Suprapubic skin (tissue), 3 donors: ENCODE results near the gene ZNF784.

Experiments used
- CTCF ChIP-seq, 2 donors: fragments of 200-600 bp in 1 of 2; fragments of 450-650 bp in 1 of 2; sonication (generic) in 1 of 2; IDR thresholded peaks; one replicate each; pipeline ENCODE4 v1.5.1; 2016 to 2019; ENCODE audit warnings: antibody characterized with exemption in 2 of 2, mild to moderate bottlenecking in 1 of 2, moderate library complexity in 1 of 2
- POLR2A ChIP-seq, 2 donors: fragments of 450-650 bp; IDR thresholded peaks; one replicate each; pipeline ENCODE4 v1.6.1; 2017; ENCODE audit warnings: antibody characterized with exemption in 2 of 2, mild to moderate bottlenecking in 2 of 2, moderate library complexity in 2 of 2

GRCh38 chr19:55620410-55621204 is 3.8 kb downstream of the ZNF784 start:
- no peak for TF ChIP-seq CTCF (IDR thresholded peaks at IDR 0.05)
- TF ChIP-seq POLR2A (IDR thresholded peaks at IDR 0.05), result no peak
